Midbrain (tissue), 1 donor: ENCODE data around the gene DRC7.

Source experiments
- DNase-seq: peaks from one replicate; lab custom pipeline; 2025; lab: John Stamatoyannopoulos, UW

DRC7 gene

DNA sequence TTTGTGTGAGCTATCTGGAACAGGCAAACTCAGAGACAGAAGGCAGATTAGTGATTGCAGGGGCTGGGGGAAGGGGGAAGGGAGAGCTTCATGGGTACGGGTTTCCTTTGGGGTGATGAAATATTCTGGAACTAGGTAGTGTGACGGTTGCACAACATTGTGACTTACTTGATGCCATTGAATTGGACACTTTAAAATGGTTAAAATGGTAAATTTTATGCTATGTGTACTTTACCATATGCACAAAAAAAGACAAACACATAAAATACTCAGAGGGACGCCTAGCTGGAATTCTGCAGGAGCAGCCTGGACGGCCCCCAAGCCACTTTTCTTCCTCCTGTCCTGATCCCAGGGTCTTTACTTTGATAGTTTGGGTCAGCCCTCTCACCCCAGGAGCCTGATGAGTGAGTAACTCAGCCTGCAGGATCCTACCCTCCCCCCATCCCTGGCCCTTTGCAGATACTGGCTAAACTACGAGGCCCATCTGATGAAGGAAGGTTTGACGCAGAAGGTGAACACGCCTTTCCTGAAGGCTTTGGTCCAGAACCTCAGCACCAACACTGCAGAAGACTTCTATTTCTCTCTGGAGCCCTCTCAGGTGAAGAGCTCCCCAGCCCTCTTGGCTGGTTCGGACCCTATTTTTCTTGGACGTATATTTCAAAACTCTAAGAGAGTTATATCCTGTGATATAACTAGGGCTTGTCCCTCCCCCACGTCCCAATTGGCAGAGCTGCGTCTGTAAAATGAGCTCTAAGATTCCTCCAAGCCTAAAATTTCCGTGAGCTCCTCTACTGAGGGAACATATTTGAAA lies 18.7 kb upstream of the DRC7 start:
- no peak for DNase-seq

DNA sequence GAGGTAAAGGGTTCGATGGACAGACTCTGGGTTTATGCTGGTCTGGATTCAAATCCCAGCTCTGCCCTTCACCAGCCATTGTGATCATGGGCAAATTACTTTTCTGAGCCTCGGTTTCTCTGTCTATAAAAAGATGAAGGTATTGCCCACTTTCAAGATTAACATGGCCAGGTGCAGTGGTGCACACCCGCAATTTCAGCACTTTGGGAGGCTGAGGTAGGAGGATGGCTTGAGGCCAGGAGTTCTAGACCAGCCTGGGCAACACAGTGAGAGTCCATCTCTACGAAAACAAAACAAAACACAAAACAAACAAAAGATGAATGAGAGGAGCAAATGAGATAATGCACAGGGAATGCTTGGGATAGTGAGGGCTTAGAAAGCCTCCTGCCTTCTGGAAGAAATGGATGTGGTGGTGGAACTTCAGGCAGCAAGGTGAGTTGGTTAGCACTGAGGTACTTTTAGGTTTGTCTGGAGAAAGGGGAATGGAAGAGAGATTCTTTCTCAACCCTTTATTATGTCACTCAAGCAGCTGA lies 18.0 kb upstream of the DRC7 start:
- no peak for DNase-seq

- DNase-seq = no peak
Measured at GRCh38 chr16:57677622-57678369, 16.8 kb upstream of the DRC7 start.

GRCh38 chr16:57679016-57679415 lies 15.6 kb upstream of the DRC7 start:
- no peak for DNase-seq

DNA sequence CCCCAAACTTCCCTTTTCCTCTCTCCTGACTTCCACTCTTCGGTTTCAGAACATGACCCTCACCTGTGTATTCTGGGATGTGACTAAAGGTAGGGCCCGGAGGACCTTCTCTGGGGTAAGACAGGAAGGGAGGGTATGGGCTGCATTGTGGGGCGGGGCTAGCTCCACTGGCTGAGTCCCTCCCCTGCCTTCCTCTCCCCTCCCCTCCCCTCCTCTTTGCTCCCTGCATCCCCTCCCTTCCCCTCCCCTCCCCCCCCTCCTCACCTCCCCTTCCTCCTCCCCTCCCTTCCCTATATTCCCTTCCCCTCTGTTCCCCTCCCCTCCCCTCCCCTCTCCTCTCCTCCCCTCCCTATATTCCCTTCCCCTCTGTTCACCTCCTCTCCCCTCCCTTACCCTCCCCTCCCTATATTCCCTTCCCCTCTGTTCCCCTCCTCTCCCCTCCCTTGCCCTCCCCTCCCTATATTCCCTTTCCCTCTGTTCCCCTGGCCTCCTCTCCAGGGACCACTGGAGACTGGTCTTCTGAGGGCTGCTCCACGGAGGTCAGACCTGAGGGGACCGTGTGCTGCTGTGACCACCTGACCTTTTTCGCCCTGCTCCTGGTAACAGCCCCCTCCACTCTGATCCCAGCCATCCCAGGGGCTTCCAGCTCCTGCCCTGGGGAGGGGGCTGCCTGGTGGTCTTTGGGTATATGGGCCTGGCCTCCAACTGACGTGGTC lies 14.7 kb upstream of the DRC7 start:
- no peak for DNase-seq

GRCh38 chr16:57680842-57681375 lies 13.7 kb upstream of the DRC7 start:
- DNase-seq = no peak

GRCh38 chr16:57681950-57682728 lies 12.5 kb upstream of the DRC7 start:
- DNase-seq = no peak

- DNase-seq = no peak
Measured at GRCh38 chr16:57682809-57683635, 11.6 kb upstream of the DRC7 start.

- no peak for DNase-seq
Measured at GRCh38 chr16:57683636-57684545, 10.7 kb upstream of the DRC7 start.

DNA sequence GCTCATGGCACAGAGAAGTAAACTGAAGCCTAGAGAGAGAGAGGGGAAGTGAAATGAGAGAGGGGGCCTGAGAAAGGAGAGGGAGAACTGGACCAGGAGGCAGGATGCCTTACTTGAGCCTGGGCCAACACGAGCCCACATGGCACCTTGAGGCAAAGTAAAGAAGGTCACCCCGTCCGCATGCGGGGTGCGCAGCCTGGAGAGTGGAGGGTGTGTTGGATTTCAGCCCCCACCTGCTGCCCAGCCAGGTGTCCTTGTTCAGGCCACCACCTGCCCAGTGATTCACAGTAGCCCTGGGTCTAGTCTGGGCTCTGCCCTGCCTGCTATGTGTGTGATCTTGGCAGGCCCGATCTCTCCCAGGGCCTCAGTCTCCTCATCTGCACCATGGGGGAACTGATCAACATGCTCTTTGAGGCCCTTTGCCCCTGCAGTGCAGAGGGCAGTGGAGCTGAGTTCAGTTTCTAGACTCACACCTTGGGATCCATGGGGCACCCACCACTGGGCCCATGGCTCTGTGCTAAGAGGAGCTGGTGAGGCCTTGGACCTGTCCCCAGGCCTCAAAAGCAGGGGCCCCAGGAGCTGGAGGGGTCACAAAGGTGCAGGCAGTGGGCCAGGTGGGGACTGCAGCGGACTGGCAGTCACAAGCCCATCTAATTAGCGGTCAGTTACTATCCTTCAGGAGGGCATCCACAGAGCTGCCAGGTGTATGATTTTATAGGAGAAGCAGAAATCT lies 9.8 kb upstream of the DRC7 start:
- no peak for DNase-seq

GRCh38 chr16:57685633-57686032 lies 9.0 kb upstream of the DRC7 start:
- no peak for DNase-seq

- DNase-seq = no peak
Measured at GRCh38 chr16:57686577-57686976, 8.0 kb upstream of the DRC7 start.

DNA sequence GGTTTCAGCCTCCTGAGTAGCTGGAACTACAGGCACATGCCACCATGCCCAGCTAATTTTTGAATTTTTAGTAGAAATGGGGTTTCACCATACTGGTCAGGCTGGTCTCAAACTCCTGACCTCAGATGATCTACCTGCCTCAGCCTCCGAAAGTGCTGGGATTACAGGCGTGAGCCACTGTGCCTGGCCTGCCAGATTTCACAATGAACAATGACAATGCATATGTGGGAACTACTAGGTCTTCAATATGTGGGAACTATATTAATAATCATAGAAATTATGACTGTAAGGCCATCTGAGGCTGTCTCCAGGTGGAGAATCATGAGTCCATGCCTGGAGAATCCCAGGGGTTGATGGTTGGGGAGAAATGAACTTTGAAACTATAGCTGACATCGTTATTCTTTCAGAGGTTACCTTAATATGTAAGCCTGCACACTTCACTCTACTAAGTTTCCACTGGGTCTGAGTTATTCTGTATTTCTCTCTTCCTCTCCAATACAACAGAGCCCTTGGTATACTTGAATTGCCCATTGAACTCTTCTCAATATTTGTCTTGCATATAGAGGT lies 7.2 kb upstream of the DRC7 start:
- no peak for DNase-seq

DNA sequence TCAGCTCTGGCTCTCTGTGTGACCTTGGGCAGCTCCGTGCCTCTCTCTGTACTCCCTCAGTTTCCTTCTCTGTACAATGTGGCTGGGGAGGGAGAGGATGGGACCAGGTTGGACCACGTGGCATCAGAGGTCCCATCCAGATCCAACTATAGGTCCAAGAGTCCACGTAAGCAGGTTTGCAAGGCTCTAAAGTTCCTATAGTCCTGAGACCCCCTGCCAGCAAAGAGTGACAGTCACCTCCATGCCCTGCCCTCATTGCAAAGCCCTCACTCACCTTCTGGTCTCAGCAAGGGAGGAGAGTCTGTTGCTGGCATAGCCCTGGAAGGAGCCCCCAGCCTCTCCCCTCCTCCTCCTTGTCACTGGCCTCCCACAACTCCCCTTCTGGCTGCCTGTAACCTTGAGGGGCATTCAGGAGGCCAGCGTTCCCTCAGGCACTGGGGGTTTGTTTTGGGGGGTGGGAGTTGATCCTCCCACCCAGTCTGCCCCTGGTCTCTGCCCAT lies 6.1 kb upstream of the DRC7 start:
- DNase-seq = no peak

- DNase-seq = no peak
Measured at GRCh38 chr16:57688987-57689761, 5.4 kb upstream of the DRC7 start.

DNA sequence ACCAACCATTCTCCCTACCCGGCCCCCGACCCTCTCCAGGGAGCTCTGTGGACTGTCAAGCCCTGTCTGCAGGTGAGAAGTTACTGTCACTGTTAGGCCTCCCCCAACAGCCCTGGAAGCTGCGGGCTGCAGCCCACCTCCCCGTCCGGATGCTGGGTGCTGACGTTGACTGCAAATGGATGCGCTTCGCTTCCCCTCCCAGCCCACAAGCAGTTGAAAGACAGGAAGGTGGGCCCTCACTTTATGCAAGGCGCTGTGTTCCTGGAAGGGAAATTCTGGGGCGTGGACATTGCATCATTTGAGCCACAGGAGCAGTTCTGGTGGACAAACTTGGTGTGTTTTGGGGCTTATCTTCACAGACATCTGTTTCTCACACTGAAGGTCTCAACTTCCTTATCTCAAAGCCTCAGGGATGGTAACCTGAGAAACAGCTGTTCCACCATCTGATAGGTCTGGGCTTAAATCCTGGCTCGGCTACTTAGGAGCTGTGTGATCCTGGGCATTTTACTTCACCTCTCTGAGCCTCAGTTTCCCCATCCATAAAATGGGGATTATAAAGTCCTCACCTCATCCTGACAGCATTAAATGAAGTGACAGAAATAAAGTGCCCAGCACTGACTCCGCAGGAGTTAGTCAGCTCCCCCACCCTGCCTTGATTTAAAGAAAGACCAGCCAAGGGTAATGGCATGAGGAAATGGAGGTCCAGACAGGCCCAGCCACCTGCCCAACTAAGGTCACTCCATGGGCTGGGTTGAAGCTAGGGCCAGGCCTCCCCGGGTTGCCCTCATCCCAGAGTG lies 4.6 kb upstream of the DRC7 start:
- no peak for DNase-seq
